ENCODE data around the gene ASF1B.

Gene ASF1B

GRCh38 chr19:14081797-14082674 is 54.4 kb downstream of the ASF1B start:
- peak; percentile 16 for DNase-seq

- peak; percentile 100 for DNase-seq
These were observed 55.2 kb downstream of the ASF1B start for GRCh38 chr19:14080887-14081796.

GRCh38 chr19:14078411-14078810 is 58.0 kb downstream of the ASF1B start:
- no peak for DNase-seq

GRCh38 chr19:14073925-14074838 is 62.2 kb downstream of the ASF1B start:
- no peak for DNase-seq

GRCh38 chr19:14073261-14073924 is 63.0 kb downstream of the ASF1B start:
- peak; percentile 83 for DNase-seq

- peak; percentile 42 for DNase-seq
These were observed 63.7 kb downstream of the ASF1B start, which contains the start of gene MISP3 for GRCh38 chr19:14072535-14073260. TSS of gene MISP3 (plus strand) at chr19:14072786. CDS start at chr19:14073310, 524 bp downstream.

- no peak for DNase-seq
These were observed 65.9 kb downstream of the ASF1B start for GRCh38 chr19:14070268-14071050.
